ENCODE data around the gene ADAMTS6.

Gene ADAMTS6

DNA sequence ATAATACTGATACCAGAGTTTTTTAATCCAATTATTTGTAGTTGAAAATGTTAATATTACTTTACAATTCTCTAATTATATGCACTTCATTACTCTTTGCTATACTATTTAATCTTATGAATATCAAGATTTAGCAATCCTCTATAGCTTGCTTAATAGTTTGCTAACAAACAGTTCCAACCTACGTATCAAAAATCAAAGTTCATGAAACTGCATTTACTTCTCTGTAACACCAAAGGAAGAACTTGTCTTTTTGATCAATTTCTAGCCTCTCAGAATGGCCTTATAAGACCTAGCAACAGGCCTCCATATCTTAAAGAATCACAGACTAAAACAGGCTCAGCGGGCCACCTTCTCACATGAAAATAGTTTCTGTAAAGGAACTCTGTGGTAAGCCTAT, 68.9 kb downstream of the ADAMTS6 start:
- no peak overlapping the region for H2AFZ ChIP-seq (ENCODE audit: low read depth, low read length, severe bottlenecking)
- no peak for TF ChIP-seq EZH2phosphoT487 (conservative IDR thresholded peaks at IDR 0.05; ENCODE audit: low read length)
- TF ChIP-seq, protein P1, sequence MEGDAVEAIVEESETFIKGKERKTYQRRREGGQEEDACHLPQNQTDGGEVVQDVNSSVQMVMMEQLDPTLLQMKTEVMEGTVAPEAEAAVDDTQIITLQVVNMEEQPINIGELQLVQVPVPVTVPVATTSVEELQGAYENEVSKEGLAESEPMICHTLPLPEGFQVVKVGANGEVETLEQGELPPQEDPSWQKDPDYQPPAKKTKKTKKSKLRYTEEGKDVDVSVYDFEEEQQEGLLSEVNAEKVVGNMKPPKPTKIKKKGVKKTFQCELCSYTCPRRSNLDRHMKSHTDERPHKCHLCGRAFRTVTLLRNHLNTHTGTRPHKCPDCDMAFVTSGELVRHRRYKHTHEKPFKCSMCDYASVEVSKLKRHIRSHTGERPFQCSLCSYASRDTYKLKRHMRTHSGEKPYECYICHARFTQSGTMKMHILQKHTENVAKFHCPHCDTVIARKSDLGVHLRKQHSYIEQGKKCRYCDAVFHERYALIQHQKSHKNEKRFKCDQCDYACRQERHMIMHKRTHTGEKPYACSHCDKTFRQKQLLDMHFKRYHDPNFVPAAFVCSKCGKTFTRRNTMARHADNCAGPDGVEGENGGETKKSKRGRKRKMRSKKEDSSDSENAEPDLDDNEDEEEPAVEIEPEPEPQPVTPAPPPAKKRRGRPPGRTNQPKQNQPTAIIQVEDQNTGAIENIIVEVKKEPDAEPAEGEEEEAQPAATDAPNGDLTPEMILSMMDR (IDR thresholded peaks at IDR 0.05; ENCODE audit: insufficient read depth, low read length, poor library complexity, severe bottlenecking) = no peak
- H3K9me2 ChIP-seq (replicated peaks; ENCODE audit: insufficient read depth, low read length) = no peaks in the 10 kb centered on the region
- H3K27ac ChIP-seq (ENCODE audit: low read depth, low read length) = no peak overlapping the region
- H3K4me3 ChIP-seq (ENCODE audit: insufficient read depth, low read length, poor library complexity, severe bottlenecking) = no peak overlapping the region
- no peaks in the 10 kb centered on the region for H3K9me3 ChIP-seq (ENCODE audit: insufficient read depth, low read length)
- no peak overlapping the region for H3K4me2 ChIP-seq (ENCODE audit: low read depth, low read length, poor library complexity, severe bottlenecking)
- H3K79me2 ChIP-seq (ENCODE audit: insufficient read depth, low read length) = no peaks in the 10 kb centered on the region
- H3K9ac ChIP-seq (ENCODE audit: low read length) = no peak overlapping the region
- no peaks in the 10 kb centered on the region for H4K20me1 ChIP-seq (ENCODE audit: low read depth, low read length)
- H3K27me3 ChIP-seq (ENCODE audit: low read length) = no peaks in the 10 kb centered on the region
- H3K36me3 ChIP-seq (ENCODE audit: low read length) = no peaks in the 10 kb centered on the region
- H3F3A ChIP-seq (ENCODE audit: insufficient read depth) = no peaks in the 10 kb centered on the region

DNA sequence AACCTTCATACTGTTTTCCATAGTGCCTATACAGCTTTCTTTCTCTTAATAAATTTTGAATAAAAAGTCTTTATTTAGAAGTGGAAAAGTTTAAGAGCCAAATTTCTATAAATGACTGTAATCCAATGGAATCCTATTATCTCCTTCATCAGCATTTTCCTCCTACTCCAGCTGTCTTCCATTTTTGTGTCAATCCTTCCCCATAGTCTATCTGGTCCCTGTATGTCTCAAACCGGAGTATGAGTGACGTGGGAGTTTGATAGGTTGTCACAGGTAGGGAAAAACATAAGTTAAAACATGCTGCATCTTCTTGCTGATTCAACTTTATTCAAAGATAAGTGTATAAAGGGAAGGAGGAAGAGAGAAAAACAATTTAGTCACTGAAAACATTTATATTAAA, 70.4 kb downstream of the ADAMTS6 start:
- no peak overlapping the region for H3K9ac ChIP-seq (ENCODE audit: low read length)
- H3K9me3 ChIP-seq (ENCODE audit: insufficient read depth, low read length) = no peaks in the 10 kb centered on the region
- no peaks in the 10 kb centered on the region for H3F3A ChIP-seq (ENCODE audit: insufficient read depth)
- no peaks in the 10 kb centered on the region for H3K79me2 ChIP-seq (ENCODE audit: insufficient read depth, low read length)
- TF ChIP-seq, protein P1 (IDR thresholded peaks at IDR 0.05; ENCODE audit: insufficient read depth, low read length, poor library complexity, severe bottlenecking) = no peak
- TF ChIP-seq EZH2phosphoT487 (conservative IDR thresholded peaks at IDR 0.05; ENCODE audit: low read length) = no peak
- no peaks in the 10 kb centered on the region for H4K20me1 ChIP-seq (ENCODE audit: low read depth, low read length)
- no peak overlapping the region for H3K4me2 ChIP-seq (ENCODE audit: low read depth, low read length, poor library complexity, severe bottlenecking)
- H2AFZ ChIP-seq (ENCODE audit: low read depth, low read length, severe bottlenecking) = no peak overlapping the region
- H3K27ac ChIP-seq (ENCODE audit: low read depth, low read length) = no peak overlapping the region
- H3K4me3 ChIP-seq (ENCODE audit: insufficient read depth, low read length, poor library complexity, severe bottlenecking) = no peak overlapping the region
- no peaks in the 10 kb centered on the region for H3K36me3 ChIP-seq (ENCODE audit: low read length)
- H3K27me3 ChIP-seq (ENCODE audit: low read length) = no peaks in the 10 kb centered on the region
- H3K9me2 ChIP-seq (replicated peaks; ENCODE audit: insufficient read depth, low read length) = no peaks in the 10 kb centered on the region

DNA sequence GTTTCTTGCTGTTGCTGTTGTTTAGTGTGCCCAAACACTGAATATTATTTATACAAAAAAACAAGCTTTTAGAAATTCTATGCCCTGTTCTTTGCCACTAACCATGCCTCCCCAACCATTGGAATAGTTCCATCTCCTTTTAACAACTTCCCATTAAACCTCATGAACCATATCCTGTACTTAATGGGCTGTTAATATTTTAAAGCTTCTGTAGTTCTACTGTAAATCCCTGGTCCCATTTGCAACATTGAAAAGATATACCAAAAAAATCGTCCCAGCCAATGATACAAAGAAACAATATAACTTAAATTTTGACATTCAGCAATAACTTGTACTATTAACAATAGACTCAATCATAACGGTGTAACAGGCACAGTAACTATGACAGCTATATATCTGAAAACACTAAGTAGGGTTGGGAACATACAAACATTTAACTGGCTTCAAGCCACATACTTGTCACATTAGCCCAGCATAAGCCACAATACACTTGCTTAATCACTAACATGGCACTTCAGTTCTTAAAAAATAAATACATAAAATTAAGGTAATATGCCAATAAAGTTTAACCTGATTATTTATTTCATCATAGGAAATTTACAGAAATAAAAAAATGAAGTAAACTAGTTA, 86.1 kb downstream of the ADAMTS6 start:
- no peaks in the 10 kb centered on the region for H3K27me3 ChIP-seq (ENCODE audit: low read length)
- no peak for TF ChIP-seq EZH2phosphoT487 (conservative IDR thresholded peaks at IDR 0.05; ENCODE audit: low read length)
- TF ChIP-seq, protein P1 (IDR thresholded peaks at IDR 0.05; ENCODE audit: insufficient read depth, low read length, poor library complexity, severe bottlenecking) = no peak
- H3K27ac ChIP-seq (ENCODE audit: low read depth, low read length) = no peak overlapping the region
- no peak overlapping the region for H3K9ac ChIP-seq (ENCODE audit: low read length)
- no peaks in the 10 kb centered on the region for H3K9me3 ChIP-seq (ENCODE audit: insufficient read depth, low read length)
- H3K4me2 ChIP-seq (ENCODE audit: low read depth, low read length, poor library complexity, severe bottlenecking) = no peak overlapping the region
- no peaks in the 10 kb centered on the region for H3K79me2 ChIP-seq (ENCODE audit: insufficient read depth, low read length)
- no peak overlapping the region for H3K4me3 ChIP-seq (ENCODE audit: insufficient read depth, low read length, poor library complexity, severe bottlenecking)
- no peaks in the 10 kb centered on the region; the same call in 1 of the 2 replicates for H3K9me2 ChIP-seq (replicated peaks; ENCODE audit: insufficient read depth, low read length)
- H3F3A ChIP-seq (ENCODE audit: insufficient read depth) = no peaks in the 10 kb centered on the region
- H3K36me3 ChIP-seq (ENCODE audit: low read length) = no peaks in the 10 kb centered on the region
- H2AFZ ChIP-seq (ENCODE audit: low read depth, low read length, severe bottlenecking) = no peak overlapping the region
- no peaks in the 10 kb centered on the region; the same call in 1 of the 2 replicates for H4K20me1 ChIP-seq (ENCODE audit: low read depth, low read length)

All from SU-DHL-6 (cell line).